Fibroblast of lung (primary cell): Measurements from ENCODE around the gene TAAR9. TPM values are rescaled to one million over a fixed set of nuclear protein-coding genes. Genes with fewer than 3 reads are reported as not detected.

Experiments used
- DNase-seq, 2 donors: peaks; one replicate each; pipeline versions ENCODE4 v3.0.0 to v3.0.0-alpha.2; 2010; ENCODE audit warnings: low read depth in 2 of 2
- H2AFZ ChIP-seq: 2 replicates; pipeline ENCODE4 v1.5.1; 2012; ENCODE audit warnings: low read length, control low read depth, inconsistent platforms
- H3K27ac ChIP-seq: 2 replicates; pipeline ENCODE4 v1.5.1; 2011; ENCODE audit warnings: low read length, control low read depth; ENCODE audit not compliant: insufficient read depth
- H3K27me3 ChIP-seq: 2 replicates; pipeline ENCODE4 v1.5.1; 2011; ENCODE audit warnings: mild to moderate bottlenecking, low read length; ENCODE audit not compliant: control insufficient read depth, insufficient read depth
- H3K36me3 ChIP-seq: 2 replicates; pipeline ENCODE4 v1.5.1; 2011; ENCODE audit warnings: low read length; ENCODE audit not compliant: control insufficient read depth, insufficient read depth
- H3K4me1 ChIP-seq: 2 replicates; pipeline ENCODE4 v1.5.1; 2011; ENCODE audit warnings: low read length; ENCODE audit not compliant: control insufficient read depth, insufficient read depth; ENCODE audit errors: extremely low read depth
- H3K4me2 ChIP-seq: 2 replicates; pipeline ENCODE4 v1.5.1; 2011; ENCODE audit warnings: low read length, control low read depth; ENCODE audit not compliant: insufficient read depth; ENCODE audit errors: extremely low read depth
- H3K4me3 ChIP-seq, 4 experiments: fragments of 200-600 bp in 1 of 4; sonication (generic) in 1 of 4; replicated peaks in 1 of 4; 2 replicates each; pipeline ENCODE4 v1.5.1; 2011 to 2016; ENCODE audit warnings: low read length in 4 of 4, low read depth in 3 of 4, mild to moderate bottlenecking in 3 of 4, control low read depth in 2 of 4, inconsistent platforms in 1 of 4, mixed read lengths in 1 of 4; ENCODE audit not compliant: insufficient read depth in 1 of 4; ENCODE audit errors: control extremely low read depth in 1 of 4
- H3K79me2 ChIP-seq: 2 replicates; pipeline ENCODE4 v1.5.1; 2012; ENCODE audit warnings: mild to moderate bottlenecking, low read length, inconsistent platforms; ENCODE audit not compliant: control insufficient read depth, insufficient read depth
- H3K9ac ChIP-seq: 2 replicates; pipeline ENCODE4 v1.5.1; 2011; ENCODE audit warnings: mild to moderate bottlenecking, low read length, control low read depth; ENCODE audit not compliant: insufficient read depth
- H3K9me3 ChIP-seq: 2 replicates; pipeline ENCODE4 v1.5.1; 2012; ENCODE audit warnings: low read depth, low read length; ENCODE audit not compliant: control insufficient read depth, insufficient read depth
- H4K20me1 ChIP-seq: 2 replicates; pipeline ENCODE4 v1.5.1; 2011; ENCODE audit warnings: low read length; ENCODE audit not compliant: control insufficient read depth, insufficient read depth; ENCODE audit errors: extremely low read depth
- EZH2 ChIP-seq: IDR thresholded peaks from 2 replicates; pipeline ENCODE4 v1.5.1; 2012; ENCODE audit warnings: low read length, control low read depth, mild to moderate bottlenecking; ENCODE audit errors: missing control alignments
- polyA plus RNA-seq, 2 donors: library from polyadenylated mRNA; depleted of rRNA in 1 of 2; stranded (reverse) in 1 of 2; unstranded in 1 of 2; fragments of >200 nt; gene quantifications; 2 replicates each; pipeline ENCODE4 v1.2.1, GENCODE V29; 2011 to 2012; ENCODE audit warnings: missing spikeins in 1 of 2
- total RNA-seq: library from RNA; depleted of rRNA; stranded (reverse); fragments of >200 nt; gene quantifications from 2 replicates; pipeline ENCODE4 v1.2.1, GENCODE V29; 2014
- TF ChIP-seq, protein P1 (sequence below), 2 donors: IDR thresholded peaks in 1 of 2; conservative IDR thresholded peaks in 1 of 2; 1 replicate in 1 of 2; 2 replicates in 1 of 2; pipeline ENCODE4 v1.5.1; 2011 to 2012; ENCODE audit warnings: low read length in 2 of 2, control low read depth in 1 of 2, inconsistent platforms in 1 of 2, low read depth in 1 of 2, mild to moderate bottlenecking in 1 of 2

Gene TAAR9
- total and polyA plus RNA-seq, 2 donors (not counting 1 experiment from before 2014, with no cell fraction given), result not detected

GRCh38 chr6:132537145-132537544 lies 932 bp upstream of the TAAR9 start:
- Histone ChIP-seq H3K27ac (no peak overlapping the region), H3K4me1 (no peaks in the 10 kb centered on the region), H3K4me3 (no peak overlapping the region), H2AFZ (no peak overlapping the region), H3K36me3 (no peaks in the 10 kb centered on the region), H4K20me1 (no peaks in the 10 kb centered on the region), H3K9me3 (no peaks in the 10 kb centered on the region), H3K4me2 (no peak overlapping the region), H3K9ac (no peak overlapping the region), H3K27me3 (peaks cover 14% of the 10 kb centered on the region), H3K79me2 (no peaks in the 10 kb centered on the region)
- TF ChIP-seq, protein P1, sequence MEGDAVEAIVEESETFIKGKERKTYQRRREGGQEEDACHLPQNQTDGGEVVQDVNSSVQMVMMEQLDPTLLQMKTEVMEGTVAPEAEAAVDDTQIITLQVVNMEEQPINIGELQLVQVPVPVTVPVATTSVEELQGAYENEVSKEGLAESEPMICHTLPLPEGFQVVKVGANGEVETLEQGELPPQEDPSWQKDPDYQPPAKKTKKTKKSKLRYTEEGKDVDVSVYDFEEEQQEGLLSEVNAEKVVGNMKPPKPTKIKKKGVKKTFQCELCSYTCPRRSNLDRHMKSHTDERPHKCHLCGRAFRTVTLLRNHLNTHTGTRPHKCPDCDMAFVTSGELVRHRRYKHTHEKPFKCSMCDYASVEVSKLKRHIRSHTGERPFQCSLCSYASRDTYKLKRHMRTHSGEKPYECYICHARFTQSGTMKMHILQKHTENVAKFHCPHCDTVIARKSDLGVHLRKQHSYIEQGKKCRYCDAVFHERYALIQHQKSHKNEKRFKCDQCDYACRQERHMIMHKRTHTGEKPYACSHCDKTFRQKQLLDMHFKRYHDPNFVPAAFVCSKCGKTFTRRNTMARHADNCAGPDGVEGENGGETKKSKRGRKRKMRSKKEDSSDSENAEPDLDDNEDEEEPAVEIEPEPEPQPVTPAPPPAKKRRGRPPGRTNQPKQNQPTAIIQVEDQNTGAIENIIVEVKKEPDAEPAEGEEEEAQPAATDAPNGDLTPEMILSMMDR (conservative IDR thresholded peaks at IDR 0.05 in 1 of 2, IDR thresholded peaks at IDR 0.05 in 1 of 2; ENCODE audit: low read depth in 1 of 2, low read length in 2 of 2), result no peak
- no peak for TF ChIP-seq EZH2
- DNase-seq, result no peak

- Histone ChIP-seq H3K36me3 (no peaks in the 10 kb centered on the region), H3K9ac (no peak overlapping the region), H3K4me3 (no peak overlapping the region), H3K27ac (no peak overlapping the region), H3K4me1 (no peaks in the 10 kb centered on the region), H2AFZ (no peak overlapping the region), H3K79me2 (no peaks in the 10 kb centered on the region), H3K9me3 (no peaks in the 10 kb centered on the region), H4K20me1 (no peaks in the 10 kb centered on the region), H3K4me2 (no peak overlapping the region), H3K27me3 (peaks cover 8% of the 10 kb centered on the region)
- DNase-seq, result no peak
- TF ChIP-seq EZH2, result no peak
- TF ChIP-seq, protein P1 (conservative IDR thresholded peaks at IDR 0.05 in 1 of 2, IDR thresholded peaks at IDR 0.05 in 1 of 2; ENCODE audit: low read depth in 1 of 2, low read length in 2 of 2), result no peak
Measured at GRCh38 chr6:132544826-132545225, 6.7 kb downstream of the TAAR9 start.

GRCh38 chr6:132548746-132549463 lies 10.8 kb downstream of the TAAR9 start:
- TF ChIP-seq, protein P1 (conservative IDR thresholded peaks at IDR 0.05 in 1 of 2, IDR thresholded peaks at IDR 0.05 in 1 of 2; ENCODE audit: low read depth in 1 of 2, low read length in 2 of 2), result no peak
- TF ChIP-seq EZH2, result no peak
- no peak for DNase-seq
- H3K4me2 ChIP-seq, result no peak overlapping the region
- H3K27me3 ChIP-seq, result peaks cover 11% of the 10 kb centered on the region
- no peaks in the 10 kb centered on the region for H3K4me1 ChIP-seq
- no peaks in the 10 kb centered on the region for H3K36me3 ChIP-seq
- no peak overlapping the region for H3K9ac ChIP-seq
- H3K79me2 ChIP-seq, result no peaks in the 10 kb centered on the region
- H4K20me1 ChIP-seq, result no peaks in the 10 kb centered on the region
- H3K27ac ChIP-seq, result no peak overlapping the region
- H3K9me3 ChIP-seq, result no peaks in the 10 kb centered on the region
- H3K4me3 ChIP-seq, result no peak overlapping the region
- no peak overlapping the region for H2AFZ ChIP-seq
